ENCODE measurements around the gene PILRA. TPM values are rescaled to one million over a fixed set of nuclear protein-coding genes. Genes with fewer than 3 reads are reported as not detected.

Gene PILRA
- total and polyA plus RNA-seq, 2 of the 13 experiments (the other 11 are each of a cell fraction or from before 2014, with no cell fraction given) = 0.13 to 1.3 TPM

DNA sequence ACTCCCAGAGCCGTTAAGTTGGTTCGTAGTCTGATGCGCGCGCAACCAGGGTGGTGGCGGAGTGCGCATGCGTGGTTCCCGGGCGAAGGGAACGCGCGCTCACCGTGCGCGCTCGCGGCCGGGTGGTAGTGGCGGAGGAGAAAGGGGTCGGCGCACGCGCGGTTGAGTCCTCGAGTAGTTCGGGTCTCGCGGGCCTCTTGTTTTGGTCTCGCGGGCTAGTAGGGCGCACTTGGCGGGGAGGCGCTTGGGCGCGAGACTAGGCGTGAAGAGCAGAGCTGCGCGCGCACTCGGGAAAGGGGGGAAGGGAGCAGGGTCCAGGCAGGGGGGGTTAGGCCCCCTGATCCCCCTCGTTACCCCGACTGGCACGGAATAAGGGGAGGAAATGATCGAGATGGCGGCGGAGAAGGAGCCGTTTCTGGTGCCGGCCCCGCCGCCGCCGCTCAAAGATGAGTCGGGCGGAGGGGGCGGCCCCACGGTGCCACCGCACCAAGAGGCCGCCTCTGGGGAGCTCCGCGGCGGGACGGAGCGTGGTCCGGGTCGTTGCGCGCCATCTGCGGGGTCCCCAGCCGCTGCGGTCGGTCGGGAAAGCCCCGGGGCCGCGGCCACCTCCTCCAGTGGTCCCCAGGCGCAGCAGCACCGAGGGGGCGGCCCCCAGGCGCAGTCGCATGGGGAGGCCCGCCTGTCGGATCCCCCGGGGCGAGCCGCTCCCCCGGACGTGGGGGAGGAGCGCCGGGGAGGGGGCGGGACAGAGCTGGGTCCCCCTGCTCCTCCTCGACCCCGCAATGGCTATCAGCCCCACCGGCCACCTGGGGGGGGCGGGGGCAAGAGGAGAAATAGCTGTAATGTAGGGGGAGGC lies 56.6 kb downstream of the PILRA start, which contains the start of gene MEPCE (continued):
- TF ChIP-seq, protein P1, sequence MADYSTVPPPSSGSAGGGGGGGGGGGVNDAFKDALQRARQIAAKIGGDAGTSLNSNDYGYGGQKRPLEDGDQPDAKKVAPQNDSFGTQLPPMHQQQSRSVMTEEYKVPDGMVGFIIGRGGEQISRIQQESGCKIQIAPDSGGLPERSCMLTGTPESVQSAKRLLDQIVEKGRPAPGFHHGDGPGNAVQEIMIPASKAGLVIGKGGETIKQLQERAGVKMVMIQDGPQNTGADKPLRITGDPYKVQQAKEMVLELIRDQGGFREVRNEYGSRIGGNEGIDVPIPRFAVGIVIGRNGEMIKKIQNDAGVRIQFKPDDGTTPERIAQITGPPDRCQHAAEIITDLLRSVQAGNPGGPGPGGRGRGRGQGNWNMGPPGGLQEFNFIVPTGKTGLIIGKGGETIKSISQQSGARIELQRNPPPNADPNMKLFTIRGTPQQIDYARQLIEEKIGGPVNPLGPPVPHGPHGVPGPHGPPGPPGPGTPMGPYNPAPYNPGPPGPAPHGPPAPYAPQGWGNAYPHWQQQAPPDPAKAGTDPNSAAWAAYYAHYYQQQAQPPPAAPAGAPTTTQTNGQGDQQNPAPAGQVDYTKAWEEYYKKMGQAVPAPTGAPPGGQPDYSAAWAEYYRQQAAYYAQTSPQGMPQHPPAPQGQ (CRISPR knock-in tag; IDR thresholded peaks at IDR 0.05; ENCODE audit: borderline replicate concordance) = no peak
- TF ChIP-seq ZNF780A (CRISPR knock-in tag; IDR thresholded peaks at IDR 0.05) (no peak; the same call in 1 of the 2 replicates), SMAD1 (CRISPR knock-in tag; IDR thresholded peaks at IDR 0.05; ENCODE audit: borderline replicate concordance, low read depth) (no peak), CREM (IDR thresholded peaks at IDR 0.05) (no peak), CREM (CRISPR knock-in tag; IDR thresholded peaks at IDR 0.05) (no peak), ZFAT (CRISPR knock-in tag; conservative IDR thresholded peaks at IDR 0.05) (no peak), LCORL (IDR thresholded peaks at IDR 0.05) (no peak), LCORL (CRISPR knock-in tag; IDR thresholded peaks at IDR 0.05) (no peak), SMC3 (IDR thresholded peaks at IDR 0.05; ENCODE audit: low read length) (no peak), RNF2 (conservative IDR thresholded peaks at IDR 0.05; ENCODE audit: low read depth) (no peak), CREB1 (IDR thresholded peaks at IDR 0.05) (no peak), CREB1 (CRISPR knock-in tag; IDR thresholded peaks at IDR 0.05) (no peak)
- TF ChIP-seq, protein P2, sequence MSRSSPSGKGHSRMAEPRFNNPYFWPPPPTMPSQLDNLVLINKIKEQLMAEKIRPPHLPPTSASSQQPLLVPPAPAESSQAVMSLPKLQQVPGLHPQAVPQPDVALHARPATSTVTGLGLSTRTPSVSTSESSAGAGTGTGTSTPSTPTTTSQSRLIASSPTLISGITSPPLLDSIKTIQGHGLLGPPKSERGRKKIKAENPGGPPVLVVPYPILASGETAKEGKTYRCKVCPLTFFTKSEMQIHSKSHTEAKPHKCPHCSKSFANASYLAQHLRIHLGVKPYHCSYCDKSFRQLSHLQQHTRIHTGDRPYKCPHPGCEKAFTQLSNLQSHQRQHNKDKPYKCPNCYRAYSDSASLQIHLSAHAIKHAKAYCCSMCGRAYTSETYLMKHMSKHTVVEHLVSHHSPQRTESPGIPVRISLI (CRISPR knock-in tag; IDR thresholded peaks at IDR 0.05; ENCODE audit: borderline replicate concordance) = no peak
- TF ChIP-seq, protein P3, sequence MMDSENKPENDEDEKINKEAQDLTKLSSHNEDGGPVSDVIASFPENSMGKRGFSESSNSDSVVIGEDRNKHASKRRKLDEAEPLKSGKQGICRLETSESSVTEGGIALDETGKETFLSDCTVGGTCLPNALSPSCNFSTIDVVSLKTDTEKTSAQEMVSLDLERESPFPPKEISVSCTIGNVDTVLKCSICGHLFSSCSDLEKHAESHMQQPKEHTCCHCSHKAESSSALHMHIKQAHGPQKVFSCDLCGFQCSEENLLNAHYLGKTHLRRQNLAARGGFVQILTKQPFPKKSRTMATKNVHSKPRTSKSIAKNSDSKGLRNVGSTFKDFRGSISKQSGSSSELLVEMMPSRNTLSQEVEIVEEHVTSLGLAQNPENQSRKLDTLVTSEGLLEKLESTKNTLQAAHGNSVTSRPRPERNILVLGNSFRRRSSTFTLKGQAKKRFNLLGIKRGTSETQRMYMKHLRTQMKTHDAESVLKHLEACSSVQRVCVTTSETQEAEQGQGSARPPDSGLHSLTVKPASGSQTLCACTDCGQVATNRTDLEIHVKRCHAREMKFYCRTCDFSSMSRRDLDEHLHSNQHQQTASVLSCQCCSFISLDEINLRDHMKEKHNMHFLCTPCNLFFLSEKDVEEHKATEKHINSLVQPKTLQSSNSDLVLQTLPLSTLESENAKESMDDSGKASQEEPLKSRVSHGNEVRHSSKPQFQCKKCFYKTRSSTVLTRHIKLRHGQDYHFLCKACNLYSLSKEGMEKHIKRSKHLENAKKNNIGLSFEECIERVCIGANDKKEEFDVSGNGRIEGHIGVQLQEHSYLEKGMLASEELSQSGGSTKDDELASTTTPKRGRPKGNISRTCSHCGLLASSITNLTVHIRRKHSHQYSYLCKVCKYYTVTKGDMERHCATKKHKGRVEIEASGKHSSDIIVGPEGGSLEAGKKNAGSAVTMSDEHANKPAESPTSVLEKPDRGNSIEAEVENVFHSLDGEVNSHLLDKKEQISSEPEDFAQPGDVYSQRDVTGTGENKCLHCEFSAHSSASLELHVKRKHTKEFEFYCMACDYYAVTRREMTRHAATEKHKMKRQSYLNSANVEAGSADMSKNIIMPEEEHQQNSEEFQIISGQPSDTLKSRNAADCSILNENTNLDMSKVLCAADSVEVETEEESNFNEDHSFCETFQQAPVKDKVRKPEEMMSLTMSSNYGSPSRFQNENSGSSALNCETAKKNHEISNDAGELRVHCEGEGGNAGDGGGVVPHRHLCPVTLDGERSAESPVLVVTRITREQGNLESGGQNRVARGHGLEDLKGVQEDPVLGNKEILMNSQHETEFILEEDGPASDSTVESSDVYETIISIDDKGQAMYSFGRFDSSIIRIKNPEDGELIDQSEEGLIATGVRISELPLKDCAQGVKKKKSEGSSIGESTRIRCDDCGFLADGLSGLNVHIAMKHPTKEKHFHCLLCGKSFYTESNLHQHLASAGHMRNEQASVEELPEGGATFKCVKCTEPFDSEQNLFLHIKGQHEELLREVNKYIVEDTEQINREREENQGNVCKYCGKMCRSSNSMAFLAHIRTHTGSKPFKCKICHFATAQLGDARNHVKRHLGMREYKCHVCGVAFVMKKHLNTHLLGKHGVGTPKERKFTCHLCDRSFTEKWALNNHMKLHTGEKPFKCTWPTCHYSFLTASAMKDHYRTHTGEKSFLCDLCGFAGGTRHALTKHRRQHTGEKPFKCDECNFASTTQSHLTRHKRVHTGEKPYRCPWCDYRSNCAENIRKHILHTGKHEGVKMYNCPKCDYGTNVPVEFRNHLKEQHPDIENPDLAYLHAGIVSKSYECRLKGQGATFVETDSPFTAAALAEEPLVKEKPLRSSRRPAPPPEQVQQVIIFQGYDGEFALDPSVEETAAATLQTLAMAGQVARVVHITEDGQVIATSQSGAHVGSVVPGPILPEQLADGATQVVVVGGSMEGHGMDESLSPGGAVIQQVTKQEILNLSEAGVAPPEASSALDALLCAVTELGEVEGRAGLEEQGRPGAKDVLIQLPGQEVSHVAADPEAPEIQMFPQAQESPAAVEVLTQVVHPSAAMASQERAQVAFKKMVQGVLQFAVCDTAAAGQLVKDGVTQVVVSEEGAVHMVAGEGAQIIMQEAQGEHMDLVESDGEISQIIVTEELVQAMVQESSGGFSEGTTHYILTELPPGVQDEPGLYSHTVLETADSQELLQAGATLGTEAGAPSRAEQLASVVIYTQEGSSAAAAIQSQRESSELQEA (CRISPR knock-in tag; IDR thresholded peaks at IDR 0.05; ENCODE audit: not compliant biosample characterization) = no peak

All from HepG2 (cell line).